Endothelial cell of umbilical vein (primary cell): ENCODE data around the gene TSPAN9. TPM values are rescaled to one million over a fixed set of nuclear protein-coding genes. Genes with fewer than 3 reads are reported as not detected.

Experiments
- BruUV-seq: library from RNA; stranded (reverse); fragments of 400-500 nt; replicated peaks from 2 replicates; lab custom pipeline; 2021; lab: Mats Ljungman, UMichigan
- CTCF ChIA-PET: fragments of 300-600, 350-600 bp; sonication (Branson Sonifier 250); formaldehyde crosslinking; loops from one replicate; lab custom pipeline; 2021; ENCODE audit warnings: antibody characterized with exemption, inconsistent platforms; lab: Charles Lee
- POLR2A ChIA-PET: fragments of 300-600, 350-600 bp; sonication (Branson Sonifier 250); formaldehyde crosslinking; loops from one replicate; lab custom pipeline; 2021; ENCODE audit warnings: antibody characterized with exemption, inconsistent platforms; lab: Charles Lee
- DNase-seq: peaks from one replicate; pipeline ENCODE4 v3.0.0-alpha.2; 2011; ENCODE audit warnings: low read depth, low spot score
- FAIRE-seq: peaks from 2 replicates; lab custom pipeline; 2011; peaks lifted over from hg19 to GRCh38; lab: Jason Lieb, UNC
- H2AFZ ChIP-seq: 2 replicates; pipeline ENCODE4 v1.6.0; 2012; ENCODE audit warnings: low read depth, low read length, control low read depth, inconsistent platforms
- H3K27ac ChIP-seq: 2 replicates; pipeline ENCODE4 v1.5.1; 2011; ENCODE audit warnings: low read depth, mild to moderate bottlenecking, control low read depth, low read length, moderate library complexity; ENCODE audit not compliant: insufficient read depth
- H3K27me3 ChIP-seq, 2 experiments: 2 replicates each; pipeline versions ENCODE4 v1.6.0 to v1.6.1; 2011; ENCODE audit warnings: low read length in 2 of 2, mixed read lengths in 1 of 2; ENCODE audit not compliant: control insufficient read depth in 2 of 2, insufficient read depth in 2 of 2
- H3K36me3 ChIP-seq, 2 experiments: 2 replicates in 1 of 2; 3 replicates in 1 of 2; pipeline ENCODE4 v1.5.1; 2011; ENCODE audit warnings: low read length in 2 of 2, mild to moderate bottlenecking in 1 of 2, moderate library complexity in 1 of 2; ENCODE audit not compliant: control insufficient read depth in 2 of 2, insufficient read depth in 2 of 2; ENCODE audit errors: extremely low read depth in 1 of 2
- H3K4me1 ChIP-seq: 3 replicates; pipeline ENCODE4 v1.5.1; 2011; ENCODE audit warnings: mild to moderate bottlenecking, low read length; ENCODE audit not compliant: control insufficient read depth, insufficient read depth; ENCODE audit errors: extremely low read depth
- H3K4me2 ChIP-seq: 2 replicates; pipeline ENCODE4 v1.6.1; 2011; ENCODE audit warnings: low read length, control low read depth, mixed read lengths; ENCODE audit not compliant: insufficient read depth
- H3K4me3 ChIP-seq, 3 experiments: fragments of 200-600 bp in 1 of 3; sonication (generic), shearing (Covaris generic) in 1 of 3; replicated peaks in 1 of 3; 2 replicates each; pipeline ENCODE4 v1.5.1; 2011 to 2016; ENCODE audit warnings: control low read depth in 3 of 3, low read length in 3 of 3, mild to moderate bottlenecking in 2 of 3, inconsistent platforms in 1 of 3, low read depth in 1 of 3, moderate library complexity in 1 of 3; ENCODE audit not compliant: insufficient read depth in 1 of 3
- H3K79me2 ChIP-seq: 2 replicates; pipeline ENCODE4 v1.6.0; 2012; ENCODE audit warnings: low read length, inconsistent platforms; ENCODE audit not compliant: control insufficient read depth, insufficient read depth
- H3K9ac ChIP-seq: replicated peaks from 2 replicates; pipeline ENCODE3; 2011; ENCODE audit warnings: low read length, control low read depth; ENCODE audit not compliant: insufficient read depth; ENCODE audit errors: extremely low read depth
- H3K9me1 ChIP-seq: replicated peaks from 3 replicates; pipeline ENCODE4 v1.6.0; 2011; ENCODE audit warnings: mild to moderate bottlenecking, low read length; ENCODE audit not compliant: control insufficient read depth, insufficient read depth; ENCODE audit errors: extremely low read depth
- H3K9me3 ChIP-seq: replicated peaks from 2 replicates; pipeline ENCODE4 v1.5.1; 2012; ENCODE audit warnings: low read length, inconsistent platforms; ENCODE audit not compliant: control insufficient read depth, insufficient read depth
- H4K20me1 ChIP-seq: replicated peaks from 2 replicates; pipeline ENCODE3; 2011; ENCODE audit warnings: mild to moderate bottlenecking, low read length; ENCODE audit not compliant: control insufficient read depth, insufficient read depth; ENCODE audit errors: extremely low read depth
- CTCF ChIP-seq, 2 donors: IDR thresholded peaks; 1 replicate in 1 of 2; 2 replicates in 1 of 2; pipeline ENCODE4 v1.5.1; 2011; ENCODE audit warnings: low read length in 2 of 2, mild to moderate bottlenecking in 2 of 2, moderate library complexity in 2 of 2, control low read depth in 1 of 2, inconsistent platforms in 1 of 2, low read depth in 1 of 2; ENCODE audit not compliant: insufficient read depth in 1 of 2; ENCODE audit errors: extremely low read depth in 1 of 2
- EZH2 ChIP-seq: IDR thresholded peaks from 2 replicates; pipeline ENCODE4 v1.6.1; 2012; ENCODE audit warnings: borderline replicate concordance, low read depth, mild to moderate bottlenecking, moderate library complexity, low read length, inconsistent platforms; ENCODE audit not compliant: severe bottlenecking
- FOS ChIP-seq: IDR thresholded peaks from 2 replicates; pipeline ENCODE4 v1.6.1; 2011; ENCODE audit warnings: mild to moderate bottlenecking, low read length, moderate library complexity, borderline replicate concordance; ENCODE audit not compliant: insufficient read depth
- GATA2 ChIP-seq: IDR thresholded peaks from 2 replicates; pipeline ENCODE4 v1.7.0; 2011; ENCODE audit warnings: low read depth, mild to moderate bottlenecking, moderate library complexity, mixed read lengths, low read length; ENCODE audit not compliant: insufficient read length, insufficient read depth
- JUN ChIP-seq: IDR thresholded peaks from 2 replicates; pipeline ENCODE4 v1.6.1; 2011; ENCODE audit warnings: borderline replicate concordance, low read depth; ENCODE audit not compliant: insufficient read length, insufficient read depth
- MAX ChIP-seq: IDR thresholded peaks from 2 replicates; pipeline ENCODE4 v1.6.1; 2011; ENCODE audit not compliant: insufficient read depth, insufficient read length
- MYC ChIP-seq: IDR thresholded peaks from one replicate; pipeline ENCODE4 v1.6.1; 2011; ENCODE audit warnings: mild to moderate bottlenecking, low read depth, low read length
- POLR2A ChIP-seq: IDR thresholded peaks from 2 replicates; pipeline ENCODE4 v1.6.1; 2012; ENCODE audit warnings: low read depth, mild to moderate bottlenecking, control low read depth, low read length
- POLR2AphosphoS5 ChIP-seq: IDR thresholded peaks from 2 replicates; pipeline ENCODE4 v1.6.1; 2012; ENCODE audit warnings: low read depth, mild to moderate bottlenecking, control low read depth, low read length, moderate library complexity; ENCODE audit not compliant: insufficient read depth
- dilution Hi-C: fragments of 300-500 bp; cut with MboI; formaldehyde crosslinking; loops from one replicate; pipeline ENCODE4 v1.15.0; 2019; ENCODE audit warnings: low sequenced_read_pairs; ENCODE audit not compliant: extremely low pct_ligation_motif_present
- intact Hi-C: fragments of 100-400 bp; cut with micrococcal nuclease; formaldehyde crosslinking; loops from one replicate; pipeline ENCODE4 v1.10.0; 2022
- polyA plus RNA-seq, 4 experiments: library from polyadenylated mRNA; depleted of rRNA in 3 of 4; stranded (reverse) in 3 of 4; unstranded in 1 of 4; fragments of >200 nt; gene quantifications; 2 replicates each; pipeline versions ENCODE4 v1.2.1 to v1.2.3, GENCODE V29; 2011 to 2012; ENCODE audit warnings: missing spikeins in 1 of 4
- total RNA-seq: library from RNA; stranded (reverse); gene quantifications from 2 replicates; pipeline ENCODE4 v1.2.3, GENCODE V29; 2021

Gene TSPAN9
- total and polyA plus RNA-seq, 2 donors (not counting 3 experiments of a cell fraction or from before 2014, with no cell fraction given): 43.3 to 66.8 TPM

DNA sequence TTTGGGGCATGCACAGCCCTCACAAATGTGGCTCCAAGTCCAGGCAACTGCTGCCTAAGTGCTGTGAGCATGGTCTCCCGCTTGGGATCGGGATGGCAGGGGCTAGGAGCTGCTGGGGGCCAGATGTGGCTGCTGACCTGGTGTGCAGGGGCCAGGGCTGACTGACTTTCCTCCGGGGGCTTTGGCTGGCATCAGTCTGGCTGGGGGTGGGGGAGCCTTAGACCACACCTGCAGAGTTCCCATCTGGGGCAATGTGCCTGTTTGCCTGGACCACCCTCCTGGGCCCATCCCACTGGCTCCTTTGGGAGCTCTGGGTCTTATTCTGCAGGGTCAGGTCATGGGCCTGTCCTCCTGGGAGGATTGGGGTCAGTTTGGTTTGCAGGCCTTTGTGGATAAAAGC, 90.5 kb downstream of the TSPAN9 start:
- Histone ChIP-seq H3K9me1 (no peaks in the 10 kb centered on the region), H2AFZ (no peak overlapping the region), H3K4me2 (no peak overlapping the region), H4K20me1 (no peaks in the 10 kb centered on the region), H3K79me2 (no peaks in the 10 kb centered on the region), H3K36me3 (no peaks in the 10 kb centered on the region), H3K4me3 (no peak overlapping the region), H3K4me1 (peaks cover 10% of the 10 kb centered on the region), H3K27me3 (no peaks in the 10 kb centered on the region), H3K9me3 (no peaks in the 10 kb centered on the region), H3K27ac (no peak overlapping the region), H3K9ac (no peak overlapping the region)
- ChIA-PET CTCF (interaction anchor here (1.0 to 2.8 kb wide), 5 partner anchors 11 to 108 kb away, joined by 3 to 12 read pairs (median 4); no protein-coding TSS in a partner anchor), POLR2A (no interaction called here)
- intact Hi-C loops: no loop called here
- dilution Hi-C loops: no loop called here
- TF ChIP-seq POLR2AphosphoS5 (no peak), CTCF (IDR thresholded peaks at IDR 0.05; ENCODE audit: extremely low read depth in 1 of 2, insufficient read depth in 1 of 2, low read depth in 1 of 2, low read length in 2 of 2) (no peak), MYC (no peak)
- BruUV-seq: no TSS peak
- DNase-seq (no peak), FAIRE-seq (no peak)

DNA sequence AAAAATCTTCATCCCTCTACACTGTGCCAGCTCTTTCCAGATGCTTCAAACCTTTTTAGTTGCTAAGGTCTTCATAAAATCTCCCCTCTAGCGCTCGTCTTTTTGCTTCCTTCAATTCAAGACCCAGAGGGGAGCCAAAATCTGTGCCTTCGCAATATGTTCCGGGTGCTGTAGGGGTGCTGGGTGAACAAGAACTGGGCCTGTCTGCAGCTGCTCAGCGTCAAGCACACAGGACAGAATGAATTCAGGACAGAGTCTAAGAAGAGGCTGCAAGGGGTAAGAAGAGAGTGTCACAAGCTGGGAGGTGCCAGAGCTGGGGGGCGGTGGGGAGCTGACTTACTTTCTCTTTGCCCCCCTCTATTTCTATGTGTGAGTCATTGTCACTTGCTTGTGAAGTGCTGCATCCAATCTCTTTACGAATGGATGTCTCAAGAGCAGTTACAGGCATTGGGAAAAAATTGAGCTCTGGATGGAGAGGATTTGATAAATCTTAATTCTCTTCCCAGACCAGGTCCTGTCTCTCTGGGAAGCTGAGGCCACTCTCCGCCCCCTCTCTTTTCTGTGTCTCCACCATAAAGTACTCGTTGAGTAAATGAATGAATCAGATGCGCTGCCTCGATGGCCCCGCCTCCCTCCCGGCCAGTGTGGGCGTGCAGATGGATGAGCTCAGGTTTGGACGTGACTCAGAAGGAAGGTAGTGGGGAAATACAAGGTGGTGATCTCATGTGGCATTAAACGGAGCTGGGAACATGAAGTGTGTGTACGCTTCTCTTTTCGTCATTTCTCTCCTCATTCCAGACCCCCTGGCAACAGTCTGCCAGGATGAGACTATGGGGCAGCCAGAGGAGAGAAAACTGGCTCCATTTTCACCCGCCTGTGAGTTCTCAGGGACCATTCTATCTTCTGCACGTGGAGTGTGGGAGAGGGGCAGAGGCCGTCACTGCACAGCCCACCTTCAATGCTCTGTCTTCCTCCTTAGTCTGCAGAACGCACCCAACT, 91.3 kb downstream of the TSPAN9 start:
- TF ChIP-seq CTCF (IDR thresholded peaks at IDR 0.05; ENCODE audit: extremely low read depth in 1 of 2, insufficient read depth in 1 of 2, low read depth in 1 of 2, low read length in 2 of 2) (no peak), POLR2AphosphoS5 (no peak), FOS (no peak), POLR2A (no peak), MYC (no peak), JUN (no peak), EZH2 (no peak), GATA2 (no peak), MAX (no peak)
- Histone ChIP-seq H3K4me2 (no peak overlapping the region), H4K20me1 (no peaks in the 10 kb centered on the region), H3K4me3 (no peak overlapping the region), H3K9ac (no peak overlapping the region), H3K9me3 (no peaks in the 10 kb centered on the region), H3K27ac (no peak overlapping the region), H3K79me2 (no peaks in the 10 kb centered on the region), H3K4me1 (peaks cover 10% of the 10 kb centered on the region), H2AFZ (no peak overlapping the region), H3K27me3 (no peaks in the 10 kb centered on the region), H3K36me3 (no peaks in the 10 kb centered on the region), H3K9me1 (no peaks in the 10 kb centered on the region)
- DNase-seq (no peak), FAIRE-seq (no peak)
- intact Hi-C loops (no loop called here), dilution Hi-C loops (no loop called here)
- ChIA-PET CTCF (interaction anchor here (0.6 to 2.8 kb wide), 14 partner anchors 12 to 132 kb away, joined by 3 to 12 read pairs (median 4); no protein-coding TSS in a partner anchor), POLR2A (no interaction called here)
- BruUV-seq: no TSS peak
